Upper lobe of left lung (tissue), 6 donors: Measurements from ENCODE around the gene RPUSD2. TPM values are rescaled to one million over a fixed set of nuclear protein-coding genes. Genes with fewer than 3 reads are reported as not detected.

Source experiments
- ATAC-seq, 2 donors: fragments of 200-7000 bp; cut with Tn5 transposase; one replicate each; pipeline ENCODE4 v1.9.1; 2022; ENCODE audit warnings: mild to moderate bottlenecking in 2 of 2, moderate library complexity in 2 of 2; ENCODE audit not compliant: low FRiP score in 2 of 2
- DNase-seq, 2 donors: peaks; one replicate each; pipeline ENCODE4 v3.0.0-alpha.2; 2019 to 2020
- H3K27ac ChIP-seq, 4 donors: fragments of 200-600 bp; sonication (generic); one replicate each; pipeline ENCODE4 v1.5.1; 2016 to 2019
- H3K27me3 ChIP-seq, 4 donors: fragments of 200-600 bp; sonication (generic); one replicate each; pipeline ENCODE4 v1.5.1; 2017 to 2019
- H3K36me3 ChIP-seq, 4 donors: fragments of 200-600 bp; sonication (generic); one replicate each; pipeline ENCODE4 v1.5.1; 2016 to 2019
- H3K4me1 ChIP-seq, 4 donors: fragments of 200-600 bp; sonication (generic); one replicate each; pipeline ENCODE4 v1.5.1; 2018 to 2019
- H3K4me3 ChIP-seq, 4 donors: fragments of 200-600 bp; sonication (generic); one replicate each; pipeline ENCODE4 v1.5.1; 2017 to 2019; ENCODE audit warnings: mild to moderate bottlenecking in 2 of 4, moderate library complexity in 1 of 4
- H3K9me3 ChIP-seq, 4 donors: fragments of 200-600 bp; sonication (generic); one replicate each; pipeline ENCODE4 v1.5.1; 2018 to 2019
- EP300 ChIP-seq, 4 donors: sonication (generic); formaldehyde crosslinking; IDR thresholded peaks; one replicate each; pipeline ENCODE4 v1.5.1; 2017; ENCODE audit warnings: antibody characterized with exemption in 4 of 4, control low read depth in 2 of 4
- POLR2A ChIP-seq, 4 donors: fragments of 450-650 bp; IDR thresholded peaks; one replicate each; pipeline ENCODE4 v1.5.1; 2016 to 2017; ENCODE audit warnings: antibody characterized with exemption in 4 of 4, mild to moderate bottlenecking in 2 of 4
- POLR2AphosphoS5 ChIP-seq, 2 donors: sonication (generic); formaldehyde crosslinking; IDR thresholded peaks; one replicate each; pipeline ENCODE4 v1.5.1; 2017; ENCODE audit warnings: antibody characterized with exemption in 2 of 2
- WGBS, 2 donors: methylation state at CpG; one replicate each; pipeline ENCODE4 v1.1.5; 2017 to 2018; 5-methylcytosine and 5-hydroxymethylcytosine counted together
- total RNA-seq, 6 donors: library from RNA; depleted of rRNA in 4 of 6; stranded (reverse); fragments of >200 nt in 4 of 6; gene quantifications; one replicate each; pipeline versions ENCODE4 v1.1.0 to v1.2.1, GENCODE V29; 2016 to 2021
- TF ChIP-seq, protein P1 (sequence below), 6 experiments: fragments of 450-650 bp in 4 of 6; fragments of 200-600 bp in 2 of 6; sonication (generic) in 2 of 6; IDR thresholded peaks; one replicate each; pipeline ENCODE4 v1.5.1; 2016 to 2019; ENCODE audit warnings: antibody characterized with exemption in 6 of 6
- donor health status: DM: no; HTN: no; CAD: no; lungs with moderate emphysema.
- donor health status: DM: no; HTN: yes; CAD: no; lungs with severe emphysema.

Gene RPUSD2
- total RNA-seq, 6 donors from 2014 or later: 3.1 to 11.6 (median 7.8) TPM

DNA sequence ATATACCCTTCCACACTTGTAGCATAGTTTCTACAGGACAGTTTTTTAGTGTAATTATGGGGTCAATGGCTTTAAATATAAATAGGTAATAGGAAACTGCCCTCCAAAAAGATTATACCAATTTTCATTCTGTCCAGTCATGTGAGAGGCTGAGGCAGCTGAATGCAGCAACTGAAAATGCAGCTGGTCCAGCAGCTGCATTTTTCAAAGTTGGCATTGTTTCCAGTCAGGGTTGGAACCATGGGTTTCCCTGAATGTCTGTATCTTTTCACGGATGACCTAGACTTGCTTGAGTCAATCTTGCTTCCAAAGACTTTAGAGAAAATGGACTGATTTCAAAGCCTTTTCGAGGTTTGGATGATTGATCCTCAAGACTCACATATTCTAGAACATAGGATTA lies 15.1 kb downstream of the RPUSD2 start:
- ATAC-seq (no peak), DNase-seq (no peak)
- no peaks in the 10 kb centered on the region for H3K9me3 ChIP-seq
- no peaks in the 10 kb centered on the region for H3K4me1 ChIP-seq
- no peak for TF ChIP-seq EP300 (IDR thresholded peaks at IDR 0.05)
- no peak for TF ChIP-seq POLR2A (IDR thresholded peaks at IDR 0.05)
- TF ChIP-seq POLR2AphosphoS5 (IDR thresholded peaks at IDR 0.05): no peak
- TF ChIP-seq, protein P1, sequence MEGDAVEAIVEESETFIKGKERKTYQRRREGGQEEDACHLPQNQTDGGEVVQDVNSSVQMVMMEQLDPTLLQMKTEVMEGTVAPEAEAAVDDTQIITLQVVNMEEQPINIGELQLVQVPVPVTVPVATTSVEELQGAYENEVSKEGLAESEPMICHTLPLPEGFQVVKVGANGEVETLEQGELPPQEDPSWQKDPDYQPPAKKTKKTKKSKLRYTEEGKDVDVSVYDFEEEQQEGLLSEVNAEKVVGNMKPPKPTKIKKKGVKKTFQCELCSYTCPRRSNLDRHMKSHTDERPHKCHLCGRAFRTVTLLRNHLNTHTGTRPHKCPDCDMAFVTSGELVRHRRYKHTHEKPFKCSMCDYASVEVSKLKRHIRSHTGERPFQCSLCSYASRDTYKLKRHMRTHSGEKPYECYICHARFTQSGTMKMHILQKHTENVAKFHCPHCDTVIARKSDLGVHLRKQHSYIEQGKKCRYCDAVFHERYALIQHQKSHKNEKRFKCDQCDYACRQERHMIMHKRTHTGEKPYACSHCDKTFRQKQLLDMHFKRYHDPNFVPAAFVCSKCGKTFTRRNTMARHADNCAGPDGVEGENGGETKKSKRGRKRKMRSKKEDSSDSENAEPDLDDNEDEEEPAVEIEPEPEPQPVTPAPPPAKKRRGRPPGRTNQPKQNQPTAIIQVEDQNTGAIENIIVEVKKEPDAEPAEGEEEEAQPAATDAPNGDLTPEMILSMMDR (IDR thresholded peaks at IDR 0.05): no peak
- no peaks in the 10 kb centered on the region for H3K27me3 ChIP-seq
- 35 to 44% methylated on average over 2 of the region's 2 CpGs for WGBS, 2 donors
- H3K4me3 ChIP-seq: no peak overlapping the region
- H3K27ac ChIP-seq: no peak overlapping the region
- H3K36me3 ChIP-seq: no peaks in the 10 kb centered on the region

DNA sequence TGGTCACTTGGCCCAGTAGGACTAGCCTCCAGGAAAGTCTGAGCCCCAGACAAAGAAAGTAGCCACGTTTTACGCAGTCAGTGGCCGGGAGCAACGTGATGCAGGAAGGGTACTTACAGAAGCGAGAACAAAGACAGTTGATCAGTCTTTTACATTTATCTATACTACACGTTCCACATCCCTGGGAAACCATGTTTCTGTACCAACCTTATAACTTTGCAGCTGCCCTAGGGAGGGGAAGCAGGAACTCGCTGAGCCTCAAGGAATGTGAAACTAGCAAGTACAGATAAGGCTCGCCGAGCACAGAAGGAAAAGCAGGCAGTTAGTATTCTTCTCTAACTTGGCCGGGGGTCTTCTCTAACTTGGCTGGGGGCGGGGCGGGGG lies 21.6 kb downstream of the RPUSD2 start:
- Histone ChIP-seq H3K27ac (no peak overlapping the region), H3K9me3 (no peaks in the 10 kb centered on the region), H3K36me3 (no peaks in the 10 kb centered on the region), H3K27me3 (no peaks in the 10 kb centered on the region), H3K4me1 (peaks cover 8 to 17% (median 11%) of the 10 kb centered on the region in 4 donors), H3K4me3 (no peak overlapping the region)
- 49 to 60% methylated on average over 12 of the region's 12 CpGs for WGBS, 2 donors
- TF ChIP-seq EP300 (IDR thresholded peaks at IDR 0.05): no peak
- no peak for TF ChIP-seq POLR2A (IDR thresholded peaks at IDR 0.05)
- TF ChIP-seq POLR2AphosphoS5 (IDR thresholded peaks at IDR 0.05): no peak
- TF ChIP-seq, protein P1 (IDR thresholded peaks at IDR 0.05): no peak
- DNase-seq (no peak), ATAC-seq (no peak)

DNA sequence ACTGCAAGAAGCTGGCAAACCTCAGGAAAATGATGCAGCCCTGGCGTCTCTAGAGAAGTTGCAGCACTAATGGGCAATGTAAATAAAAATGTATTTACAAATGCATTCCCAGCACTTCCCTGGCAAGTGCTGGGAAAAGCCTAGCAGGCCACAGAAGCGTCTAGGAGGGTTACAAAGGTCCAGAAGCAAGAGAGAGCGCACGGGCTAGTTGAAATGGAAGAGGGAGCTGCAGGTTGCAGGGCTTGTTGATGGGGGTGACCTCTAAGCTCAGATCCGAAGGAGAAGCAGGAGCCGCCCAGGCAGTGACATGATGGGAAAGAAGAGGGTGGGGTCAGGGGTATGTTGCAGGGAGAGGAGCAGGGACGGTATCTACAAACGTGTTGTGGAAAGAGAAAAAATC lies 22.3 kb downstream of the RPUSD2 start:
- no peaks in the 10 kb centered on the region for H3K36me3 ChIP-seq
- 73 to 74% methylated on average over 8 of the region's 8 CpGs for WGBS, 2 donors
- peaks cover 8 to 17% (median 11%) of the 10 kb centered on the region in 4 donors for H3K4me1 ChIP-seq
- no peak overlapping the region for H3K27ac ChIP-seq
- no peaks in the 10 kb centered on the region for H3K27me3 ChIP-seq
- no peaks in the 10 kb centered on the region for H3K9me3 ChIP-seq
- DNase-seq (no peak), ATAC-seq (no peak)
- no peak overlapping the region for H3K4me3 ChIP-seq
- TF ChIP-seq EP300 (IDR thresholded peaks at IDR 0.05) (no peak), POLR2A (IDR thresholded peaks at IDR 0.05) (no peak), POLR2AphosphoS5 (IDR thresholded peaks at IDR 0.05) (no peak)
- TF ChIP-seq, protein P1 (IDR thresholded peaks at IDR 0.05): no peak

DNA sequence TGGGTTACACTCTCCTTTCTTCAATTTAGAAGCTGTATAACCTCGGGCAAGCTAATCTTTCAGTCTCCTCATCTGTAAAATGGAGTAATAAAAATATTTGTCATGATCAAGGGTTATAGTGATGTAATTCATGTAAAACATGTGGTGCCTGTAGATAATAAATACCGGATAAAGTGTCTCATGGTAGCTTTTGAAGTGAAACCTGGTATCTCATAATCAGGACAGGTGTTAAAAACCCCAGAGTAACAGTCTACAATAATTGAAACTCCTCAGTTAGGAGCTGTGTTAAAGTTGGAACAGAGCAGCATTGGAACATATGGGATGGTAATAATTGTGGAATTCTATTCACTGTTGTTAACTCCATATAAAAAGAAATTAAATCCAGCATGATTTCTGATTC lies 24.1 kb downstream of the RPUSD2 start:
- Histone ChIP-seq H3K27ac (peak overlapping the region in 2 of 4 donors; percentile 92 to 94), H3K4me3 (peak overlapping the region in 1 of 4 donors; percentile 79), H3K4me1 (peaks cover 8 to 17% (median 11%) of the 10 kb centered on the region in 4 donors), H3K9me3 (no peaks in the 10 kb centered on the region), H3K27me3 (no peaks in the 10 kb centered on the region), H3K36me3 (no peaks in the 10 kb centered on the region)
- DNase-seq (no peak), ATAC-seq (no peak)
- TF ChIP-seq, protein P1 (IDR thresholded peaks at IDR 0.05): no peak
- TF ChIP-seq POLR2AphosphoS5 (IDR thresholded peaks at IDR 0.05): no peak
- 75 to 80% methylated on average over 2 of the region's 2 CpGs for WGBS, 2 donors
